GM12878 (cell line): ENCODE measurements around the gene CARS2. TPM values are rescaled to one million over a fixed set of nuclear protein-coding genes. Genes with fewer than 3 reads are reported as not detected.

Experiments
- BCL3 ChIP-seq: IDR thresholded peaks from 2 replicates; pipeline ENCODE4 v1.6.1; 2011; ENCODE audit warnings: borderline replicate concordance, low read depth, mild to moderate bottlenecking, moderate library complexity, low read length; ENCODE audit not compliant: insufficient read depth, poor library complexity, severe bottlenecking
- CBX5 ChIP-seq: sonication (generic); IDR thresholded peaks from 2 replicates; pipeline ENCODE4 v1.6.1; 2016; ENCODE audit warnings: low read depth, moderate library complexity, mild to moderate bottlenecking, inconsistent platforms
- CHD2 ChIP-seq: IDR thresholded peaks from 2 replicates; pipeline ENCODE4 v1.6.1; 2011; ENCODE audit warnings: low read depth, low read length, improper control_type of control experiment, borderline replicate concordance
- CHD4 ChIP-seq: fragments of 200-600 bp; sonication (generic); IDR thresholded peaks from 2 replicates; pipeline ENCODE4 v1.6.1; 2016; ENCODE audit warnings: mild to moderate bottlenecking
- DPF2 ChIP-seq: fragments of 450-650 bp; IDR thresholded peaks from 2 replicates; pipeline ENCODE4 v1.6.1; 2017; ENCODE audit warnings: mild to moderate bottlenecking
- HDAC2 ChIP-seq: fragments of 200-600 bp; sonication (generic); IDR thresholded peaks from 2 replicates; pipeline ENCODE4 v1.6.1; 2017
- HDAC6 ChIP-seq: fragments of 200-600 bp; sonication (generic); IDR thresholded peaks from one replicate; pipeline ENCODE4 v1.8.0; 2017; ENCODE audit warnings: antibody characterized with exemption; ENCODE audit not compliant: unreplicated experiment
- IKZF2 ChIP-seq, 2 experiments: fragments of 450-650 bp; IDR thresholded peaks; 2 replicates each; pipeline ENCODE4 v1.6.1; 2017; ENCODE audit warnings: mild to moderate bottlenecking in 2 of 2, moderate library complexity in 2 of 2
- JUNB ChIP-seq: IDR thresholded peaks from 2 replicates; pipeline ENCODE4 v1.6.1; 2016; ENCODE audit warnings: antibody characterized with exemption, mild to moderate bottlenecking
- MEF2A ChIP-seq: IDR thresholded peaks from 2 replicates; pipeline ENCODE4 v1.6.1; 2011; ENCODE audit warnings: low read depth, mild to moderate bottlenecking, low read length, moderate library complexity; ENCODE audit not compliant: insufficient read depth
- MTA2 ChIP-seq: fragments of 450-650 bp; IDR thresholded peaks from 2 replicates; pipeline ENCODE4 v1.6.1; 2016; ENCODE audit warnings: low read depth, mild to moderate bottlenecking, moderate library complexity
- MTA3 ChIP-seq: IDR thresholded peaks from 2 replicates; pipeline ENCODE4 v1.6.1; 2012; ENCODE audit warnings: low read length, inconsistent platforms, borderline replicate concordance
- NFIC ChIP-seq: IDR thresholded peaks from 2 replicates; pipeline ENCODE4 v1.6.1; 2012; ENCODE audit warnings: low read depth, mild to moderate bottlenecking, inconsistent platforms, low read length, moderate library complexity
- NR2C2 ChIP-seq: IDR thresholded peaks from 2 replicates; pipeline ENCODE4 v1.6.1; 2011; ENCODE audit warnings: borderline replicate concordance, low read depth; ENCODE audit not compliant: control insufficient read depth, insufficient read length
- PBX3 ChIP-seq: IDR thresholded peaks from 2 replicates; pipeline ENCODE4 v1.6.1; 2011; ENCODE audit warnings: mild to moderate bottlenecking, low read depth, low read length, moderate library complexity; ENCODE audit not compliant: insufficient replicate concordance
- POLR2AphosphoS2 ChIP-seq: IDR thresholded peaks from 2 replicates; pipeline ENCODE4 v1.6.1; 2011; ENCODE audit warnings: low read depth, mild to moderate bottlenecking, low read length, improper control_type of control experiment, moderate library complexity
- RUNX3 ChIP-seq: IDR thresholded peaks from 2 replicates; pipeline ENCODE4 v1.6.1; 2012; ENCODE audit warnings: low read length, inconsistent platforms
- SMC3 ChIP-seq: IDR thresholded peaks from 2 replicates; pipeline ENCODE4 v1.6.1; 2011; ENCODE audit warnings: low read length, improper control_type of control experiment, borderline replicate concordance
- SP1 ChIP-seq: IDR thresholded peaks from one replicate; pipeline ENCODE4 v1.6.1; 2011; ENCODE audit warnings: low read depth, low read length
- SPI1 ChIP-seq: IDR thresholded peaks from 2 replicates; pipeline ENCODE4 v1.6.1; 2011; ENCODE audit warnings: low read depth, mild to moderate bottlenecking, low read length, moderate library complexity, borderline replicate concordance; ENCODE audit not compliant: insufficient read depth
- SREBF2 ChIP-seq: IDR thresholded peaks from 2 replicates; pipeline ENCODE4 v1.6.1; 2012; ENCODE audit warnings: mild to moderate bottlenecking, low read length
- YBX1 ChIP-seq: fragments of 450-650 bp; IDR thresholded peaks from 2 replicates; pipeline ENCODE4 v1.6.1; 2016; ENCODE audit warnings: antibody characterized with exemption
- ZZZ3 ChIP-seq: IDR thresholded peaks from 2 replicates; pipeline ENCODE4 v1.6.1; 2011; ENCODE audit warnings: low read depth; ENCODE audit not compliant: control insufficient read depth, insufficient read length
- polyA plus RNA-seq, 11 experiments: library from polyadenylated mRNA; depleted of rRNA in 4 of 11; unstranded in 6 of 11; stranded (reverse) in 5 of 11; fragments of >200 nt; fragmentation: Nextera tagmentation in 4 of 11; fragmentation: Illumina TruSeq in 1 of 11; extraction: Ambion mirVana in 4 of 11; extraction: Trizol in 1 of 11; gene quantifications; 1 replicate in 1 of 11; 2 replicates in 10 of 11; pipeline versions ENCODE4 v1.2.1 to v1.2.3, GENCODE V29; 2011 to 2016; ENCODE audit warnings: inconsistent platforms in 2 of 11, missing spikeins in 2 of 11, low read depth in 1 of 11
- total RNA-seq, 4 experiments: library from RNA; depleted of rRNA in 3 of 4; stranded (reverse); fragments of >200 nt in 3 of 4; fragmentation: Illumina TruSeq in 1 of 4; extraction: Trizol in 1 of 4; gene quantifications; 2 replicates each; pipeline versions ENCODE4 v1.2.1 to v1.2.3, GENCODE V29; 2013 to 2021
- TF ChIP-seq, protein P1 (sequence below): fragments of 450-650 bp; conservative IDR thresholded peaks from 2 replicates; pipeline ENCODE4 v1.6.1; 2017; ENCODE audit warnings: mild to moderate bottlenecking, moderate library complexity
- TF ChIP-seq, protein P2 (sequence below): fragments of 450-650 bp; IDR thresholded peaks from 2 replicates; pipeline ENCODE4 v1.6.1; 2016; ENCODE audit warnings: mild to moderate bottlenecking

The CARS2 gene
- total and polyA plus RNA-seq, 10 of the 15 experiments (the other 5 are each of a cell fraction or from before 2014, with no cell fraction given) = 4.2 to 101 (median 61.5) TPM

- TF ChIP-seq, protein P1, sequence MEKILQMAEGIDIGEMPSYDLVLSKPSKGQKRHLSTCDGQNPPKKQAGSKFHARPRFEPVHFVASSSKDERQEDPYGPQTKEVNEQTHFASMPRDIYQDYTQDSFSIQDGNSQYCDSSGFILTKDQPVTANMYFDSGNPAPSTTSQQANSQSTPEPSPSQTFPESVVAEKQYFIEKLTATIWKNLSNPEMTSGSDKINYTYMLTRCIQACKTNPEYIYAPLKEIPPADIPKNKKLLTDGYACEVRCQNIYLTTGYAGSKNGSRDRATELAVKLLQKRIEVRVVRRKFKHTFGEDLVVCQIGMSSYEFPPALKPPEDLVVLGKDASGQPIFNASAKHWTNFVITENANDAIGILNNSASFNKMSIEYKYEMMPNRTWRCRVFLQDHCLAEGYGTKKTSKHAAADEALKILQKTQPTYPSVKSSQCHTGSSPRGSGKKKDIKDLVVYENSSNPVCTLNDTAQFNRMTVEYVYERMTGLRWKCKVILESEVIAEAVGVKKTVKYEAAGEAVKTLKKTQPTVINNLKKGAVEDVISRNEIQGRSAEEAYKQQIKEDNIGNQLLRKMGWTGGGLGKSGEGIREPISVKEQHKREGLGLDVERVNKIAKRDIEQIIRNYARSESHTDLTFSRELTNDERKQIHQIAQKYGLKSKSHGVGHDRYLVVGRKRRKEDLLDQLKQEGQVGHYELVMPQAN = peak; percentile 93
- TF ChIP-seq RUNX3 (no peak), SPI1 (no peak), CBX5 (no peak), DPF2 (peak; percentile 76), IKZF2 (IDR thresholded peaks at IDR 0.05) (peak; percentile 30 to 49; a peak in 2 of 4 replicates), BCL3 (peak; percentile 48), CHD2 (no peak), NFIC (no peak), POLR2AphosphoS2 (peak; percentile 99), NR2C2 (no peak), SREBF2 (no peak), MTA3 (no peak), PBX3 (no peak), MEF2A (no peak), CHD4 (no peak), HDAC2 (no peak), SMC3 (no peak), HDAC6 (peak; percentile 95), SP1 (no peak), YBX1 (no peak), JUNB (no peak), MTA2 (0 out of 2 replicates have a peak, but pooled peaks have one; percentile 40), ZZZ3 (no peak)
- TF ChIP-seq, protein P2, sequence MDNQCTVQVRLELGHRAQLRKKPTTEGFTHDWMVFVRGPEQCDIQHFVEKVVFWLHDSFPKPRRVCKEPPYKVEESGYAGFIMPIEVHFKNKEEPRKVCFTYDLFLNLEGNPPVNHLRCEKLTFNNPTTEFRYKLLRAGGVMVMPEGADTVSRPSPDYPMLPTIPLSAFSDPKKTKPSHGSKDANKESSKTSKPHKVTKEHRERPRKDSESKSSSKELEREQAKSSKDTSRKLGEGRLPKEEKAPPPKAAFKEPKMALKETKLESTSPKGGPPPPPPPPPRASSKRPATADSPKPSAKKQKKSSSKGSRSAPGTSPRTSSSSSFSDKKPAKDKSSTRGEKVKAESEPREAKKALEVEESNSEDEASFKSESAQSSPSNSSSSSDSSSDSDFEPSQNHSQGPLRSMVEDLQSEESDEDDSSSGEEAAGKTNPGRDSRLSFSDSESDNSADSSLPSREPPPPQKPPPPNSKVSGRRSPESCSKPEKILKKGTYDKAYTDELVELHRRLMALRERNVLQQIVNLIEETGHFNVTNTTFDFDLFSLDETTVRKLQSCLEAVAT = peak; percentile 95
Observed at GRCh38 chr13:110714797-110715394, 9.0 kb upstream of the CARS2 start (continued).
